HG03025 (cell line): ENCODE data around the gene ACVR1C.
"Not testable (repeated sequence)": the region's sequence is repeated elsewhere in the genome, so short reads cannot be mapped to it uniquely, and the experiment has no call there.

Experiments
- ATAC-seq: cut with Tn5 transposase; IDR thresholded peaks from one replicate; pipeline ENCODE4 v1.9.1; 2021; ENCODE audit warnings: mild to moderate bottlenecking, moderate library complexity; ENCODE audit not compliant: unreplicated experiment, low FRiP score

The ACVR1C gene

DNA sequence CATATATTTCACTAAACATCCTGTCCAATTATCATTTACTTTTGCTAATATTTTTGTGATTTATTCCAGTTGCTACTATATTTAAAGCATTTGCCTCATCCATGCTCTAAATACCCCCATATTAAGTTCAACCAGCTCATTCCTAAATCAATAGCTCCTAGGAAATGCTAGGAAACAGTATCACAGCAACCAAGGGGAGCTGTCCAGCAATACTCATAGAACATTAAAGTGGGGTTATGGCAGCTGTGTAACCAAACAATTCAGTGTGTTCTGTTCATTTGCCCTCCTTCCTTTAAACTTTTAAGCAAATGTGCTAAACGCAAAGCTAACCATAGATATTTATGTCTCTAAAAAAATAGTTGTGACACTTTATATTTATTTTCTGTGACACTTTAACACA, 41.1 kb downstream of the ACVR1C start:
- no peak for ATAC-seq

DNA sequence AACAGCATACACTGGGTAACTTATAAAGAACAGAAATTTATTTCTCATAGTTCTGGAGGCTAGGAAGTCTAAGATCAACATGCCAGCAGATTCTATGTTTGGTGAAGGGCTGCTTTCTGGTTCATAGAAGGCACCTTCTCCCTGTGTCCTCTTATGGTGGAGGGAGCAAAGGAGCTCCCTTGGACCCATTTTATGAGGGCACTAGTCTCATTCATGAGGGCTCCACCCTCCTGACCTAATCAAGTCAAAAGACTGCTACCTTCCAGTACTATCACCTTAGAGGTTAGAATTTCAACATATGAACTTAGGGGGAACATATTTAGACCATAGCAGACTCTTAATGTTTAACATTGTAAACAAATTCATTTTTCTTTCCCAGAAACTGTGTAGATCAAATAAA, 54.5 kb downstream of the ACVR1C start:
- ATAC-seq: no peak

DNA sequence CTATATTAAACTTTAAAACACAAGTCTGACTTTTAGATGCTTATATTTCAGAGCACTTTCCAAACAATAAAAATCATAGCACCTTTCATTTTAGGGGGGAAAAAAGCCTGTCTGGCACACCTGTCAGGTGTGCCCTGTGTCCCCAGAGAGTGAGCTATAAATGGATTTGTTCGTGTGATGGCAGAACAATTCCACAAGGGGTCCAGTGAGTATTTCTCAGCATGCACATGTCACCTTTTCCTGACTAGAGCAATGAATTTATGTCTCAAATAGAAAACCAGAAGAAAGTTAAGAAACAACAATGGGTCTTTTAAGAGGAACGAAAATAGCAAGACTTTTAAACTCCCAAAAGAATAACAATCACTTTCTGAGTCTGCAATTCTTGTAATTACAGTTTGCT, 55.9 kb downstream of the ACVR1C start:
- ATAC-seq: peak; percentile 49

DNA sequence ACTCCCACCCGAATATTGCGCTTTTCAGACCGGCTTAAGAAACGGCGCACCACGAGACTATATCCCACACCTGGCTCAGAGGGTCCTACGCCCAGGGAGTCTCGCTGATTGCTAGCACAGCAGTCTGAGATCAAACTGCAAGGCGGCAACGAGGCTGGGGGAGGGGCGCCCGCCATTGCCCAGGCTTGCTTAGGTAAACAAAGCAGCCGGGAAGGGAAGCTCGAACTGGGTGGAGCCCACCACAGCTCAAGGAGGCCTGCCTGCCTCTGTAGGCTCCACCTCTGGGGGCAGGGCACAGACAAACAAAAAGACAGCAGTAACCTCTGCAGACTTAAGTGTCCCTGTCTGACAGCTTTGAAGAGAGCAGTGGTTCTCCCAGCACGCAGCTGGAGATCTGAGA, 62.0 kb downstream of the ACVR1C start:
- ATAC-seq: not testable (repeated sequence)

DNA sequence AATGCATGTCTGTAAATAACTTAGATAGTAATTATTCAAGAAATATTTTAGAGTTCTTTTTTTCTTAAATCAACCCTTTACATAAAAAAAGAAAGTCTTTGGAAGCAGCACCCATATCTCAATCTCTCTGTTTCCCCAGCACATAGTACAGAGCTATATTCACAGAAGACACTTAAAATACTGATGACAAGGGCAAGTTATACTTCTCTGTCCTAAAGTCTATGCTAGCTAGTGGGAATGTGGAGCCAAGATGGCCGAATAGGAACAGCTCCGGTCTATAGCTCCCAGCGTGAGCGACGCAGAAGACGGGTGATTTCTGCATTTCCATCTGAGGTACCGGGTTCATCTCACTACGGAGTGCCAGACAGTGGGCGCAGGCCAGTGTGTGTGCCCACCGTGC, 62.6 kb downstream of the ACVR1C start:
- ATAC-seq: not testable (repeated sequence)

DNA sequence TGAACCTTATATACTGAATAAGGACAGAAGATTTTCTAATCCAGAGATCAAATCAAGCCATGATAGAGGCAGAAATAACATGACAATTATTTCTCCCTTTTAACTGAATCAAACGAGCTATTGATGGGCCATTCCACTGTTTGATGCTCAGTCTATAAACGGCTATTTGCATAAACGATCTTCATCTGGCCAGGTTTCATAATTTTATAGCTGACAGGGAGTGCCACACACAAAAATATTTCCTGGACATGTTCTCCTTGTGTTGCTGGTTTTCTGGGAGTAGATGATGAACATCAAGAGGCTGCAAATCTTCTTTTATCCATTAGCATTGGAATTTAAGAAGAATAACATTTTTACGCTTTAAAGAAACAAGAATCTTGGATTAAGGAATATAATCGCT, 63.1 kb downstream of the ACVR1C start:
- ATAC-seq: no peak

DNA sequence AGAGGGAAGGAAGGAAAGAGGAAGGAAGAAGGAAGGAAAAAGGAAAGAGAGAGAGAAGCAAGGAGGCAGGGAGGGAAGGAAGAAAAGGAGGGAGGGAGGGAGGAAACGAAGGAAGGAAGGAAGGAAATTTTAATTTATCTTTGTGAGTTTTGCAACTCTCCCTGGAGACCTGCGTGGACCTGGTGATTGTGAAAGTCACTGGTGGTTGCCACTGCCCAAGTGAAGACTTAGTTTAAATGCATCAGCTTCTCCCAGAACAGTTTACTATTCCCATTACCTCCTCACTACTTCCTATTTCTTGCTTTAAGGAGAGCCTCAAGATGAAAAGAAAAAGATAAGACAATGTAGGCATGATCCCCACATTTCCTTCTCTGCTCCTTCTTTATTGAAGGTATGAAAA, 68.8 kb downstream of the ACVR1C start:
- ATAC-seq: no peak

DNA sequence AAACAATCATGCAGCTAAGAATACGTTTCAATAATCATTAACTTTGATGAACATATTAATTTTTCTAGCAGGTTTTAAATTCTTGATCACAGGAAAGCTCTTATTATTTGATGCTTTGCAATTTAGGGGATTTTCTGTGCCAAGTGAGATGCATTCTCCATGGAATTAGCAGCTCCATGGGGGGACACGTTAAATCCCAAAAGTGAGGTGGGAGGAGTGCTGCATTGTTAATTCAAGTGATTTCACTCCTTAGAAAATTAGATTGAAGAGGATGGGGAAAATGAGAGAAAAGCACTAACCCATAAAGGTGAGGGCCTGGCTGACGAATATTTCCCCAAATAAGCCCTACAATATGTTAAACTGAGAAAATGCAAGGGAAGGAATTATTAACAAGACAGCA, 69.2 kb downstream of the ACVR1C start:
- no peak for ATAC-seq

DNA sequence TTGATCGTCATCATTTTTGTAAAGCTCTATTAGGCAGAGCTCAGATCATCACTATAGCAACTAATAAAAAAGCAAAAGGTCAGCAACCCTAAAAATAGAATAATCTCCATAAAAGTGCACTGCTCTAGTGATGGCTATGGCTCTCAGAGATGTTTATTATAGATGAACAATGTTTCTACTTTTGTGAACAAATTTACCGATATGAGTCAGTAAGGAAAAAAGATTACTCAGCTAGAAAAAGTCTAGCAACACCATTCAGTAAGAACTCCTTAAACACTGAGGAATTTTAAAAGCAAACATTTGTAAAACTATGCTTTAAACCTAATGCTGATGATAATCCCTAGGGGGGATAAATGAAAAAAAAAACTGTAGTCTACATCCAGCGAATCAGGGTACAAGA, 69.6 kb downstream of the ACVR1C start:
- ATAC-seq: no peak

DNA sequence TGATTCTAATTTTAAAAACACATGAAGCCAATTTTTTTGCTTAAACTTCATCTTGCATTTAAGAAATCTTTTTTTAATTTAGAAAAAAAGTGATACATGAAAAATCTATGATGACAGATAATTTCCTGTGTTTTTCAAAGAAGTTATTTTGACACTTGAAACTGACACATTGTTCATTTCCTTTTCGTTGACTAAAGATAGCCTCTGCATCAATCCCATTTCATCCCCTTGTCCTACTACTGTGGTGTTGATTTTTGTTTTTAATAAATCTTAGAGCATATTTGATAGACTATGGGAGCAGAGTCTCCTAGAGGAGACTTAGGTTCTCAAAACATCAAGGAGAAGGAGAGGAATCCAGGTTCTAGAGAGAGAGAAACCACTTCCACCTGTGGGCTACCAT, 70.9 kb downstream of the ACVR1C start:
- ATAC-seq: no peak

DNA sequence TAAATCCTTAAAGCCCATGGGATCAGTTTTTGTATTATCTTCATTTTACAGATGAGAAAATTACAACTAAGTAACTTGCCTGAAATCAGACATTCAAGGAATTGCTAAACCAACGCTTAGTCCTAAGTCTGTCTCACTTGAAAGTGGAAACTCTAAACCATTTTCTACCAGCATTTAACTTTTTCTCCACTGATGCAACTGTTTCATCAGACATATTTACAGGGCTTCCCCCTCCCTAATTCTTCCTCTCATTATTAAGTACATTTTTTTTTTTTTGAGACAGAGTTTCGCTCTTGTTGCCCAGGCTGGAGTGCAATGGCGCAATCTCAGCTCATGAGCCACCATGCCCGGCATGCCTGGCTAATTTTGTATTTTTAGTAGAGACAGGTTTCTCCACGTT, 88.6 kb downstream of the ACVR1C start:
- ATAC-seq: no peak

DNA sequence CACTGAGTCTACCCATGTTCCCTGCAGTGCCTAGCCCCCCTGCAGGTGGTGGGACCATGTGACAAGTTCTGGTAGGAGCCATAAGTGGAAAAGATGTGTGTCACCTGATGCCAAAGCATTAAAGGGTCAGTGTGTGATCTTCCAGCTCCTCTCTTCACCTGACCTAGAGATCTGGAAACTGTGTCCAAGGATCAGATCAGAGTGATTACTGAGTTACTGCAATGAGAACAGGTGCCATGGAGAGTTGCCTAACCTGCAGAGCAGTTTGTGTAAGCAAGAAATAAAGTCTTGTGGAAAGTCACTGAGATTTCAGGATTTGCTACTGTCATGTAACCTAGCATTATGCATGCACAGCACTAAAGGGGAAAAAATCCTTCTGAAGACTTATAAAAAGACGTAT, 90.6 kb downstream of the ACVR1C start:
- ATAC-seq: no peak

DNA sequence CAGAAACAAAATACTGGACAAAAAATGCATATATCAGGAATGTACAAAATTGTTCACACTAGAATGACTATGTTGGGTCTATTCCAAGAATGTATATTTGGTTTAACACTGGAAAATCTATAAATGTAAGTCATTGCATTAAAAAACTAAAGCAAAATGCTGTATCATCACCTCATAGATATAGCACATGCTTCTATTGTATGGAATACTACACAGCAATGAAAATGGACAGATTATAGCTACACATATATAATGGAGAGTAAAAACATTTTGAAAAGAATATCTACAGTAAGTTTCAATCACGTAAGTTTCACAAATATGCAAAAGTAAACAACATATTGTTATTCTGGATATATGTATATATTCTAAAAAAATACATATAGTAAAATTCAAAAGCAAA, 91.8 kb downstream of the ACVR1C start:
- ATAC-seq: no peak

DNA sequence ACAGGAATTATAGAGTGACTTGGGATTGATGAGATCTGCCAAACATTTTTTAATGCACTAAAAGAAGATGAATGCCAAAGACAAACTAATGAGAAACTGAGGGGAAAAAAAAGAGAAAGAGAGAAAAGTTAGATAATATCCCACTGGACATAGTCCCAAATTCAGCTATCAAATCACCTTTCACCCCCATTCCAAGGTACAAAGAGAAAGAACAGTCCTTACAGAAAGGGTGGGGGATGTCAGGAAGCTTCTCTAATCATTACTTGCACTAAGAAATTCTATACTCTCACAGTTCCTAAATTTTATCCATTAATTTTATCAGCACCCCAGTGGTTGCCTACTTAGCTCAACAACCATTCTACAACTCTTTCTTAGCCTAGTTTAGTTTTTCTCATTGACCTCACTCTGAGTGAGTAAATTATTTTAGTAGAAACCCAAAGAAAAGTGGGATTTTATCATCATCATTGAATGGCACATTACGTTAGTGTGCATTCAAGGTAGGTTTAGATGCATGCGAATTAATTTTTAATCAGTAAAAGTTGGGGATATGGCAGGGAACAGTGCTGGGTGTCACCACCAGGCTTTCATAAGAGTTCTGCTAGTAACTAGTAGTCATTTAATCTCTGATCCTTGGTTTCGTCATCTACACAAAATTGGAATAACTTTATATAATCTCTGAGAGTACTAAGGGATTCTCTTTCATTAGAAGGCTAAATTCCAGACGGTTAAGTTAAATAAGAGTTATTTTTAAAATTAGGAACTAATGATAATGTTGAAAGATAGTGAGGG, 99.5 kb downstream of the ACVR1C start:
- no peak for ATAC-seq

DNA sequence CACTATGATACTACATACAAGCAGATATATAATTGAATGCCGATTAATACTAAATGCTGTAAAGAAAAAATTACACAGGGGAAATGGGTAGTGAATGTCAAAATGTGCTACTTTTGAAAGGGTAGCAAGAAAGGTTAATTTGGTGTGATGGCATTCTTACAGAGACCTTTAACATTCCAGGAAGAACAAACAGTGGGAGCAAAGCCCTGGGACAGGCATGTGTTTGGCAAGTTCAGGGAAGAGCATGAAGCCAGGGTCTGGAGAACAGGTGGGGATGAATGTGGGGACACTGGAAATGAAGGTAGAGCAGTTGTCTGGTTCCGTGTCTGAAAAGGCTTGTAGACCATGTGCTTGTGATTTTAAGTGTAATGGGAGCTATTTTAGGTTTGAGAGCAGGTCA, 102.6 kb downstream of the ACVR1C start:
- ATAC-seq: no peak

DNA sequence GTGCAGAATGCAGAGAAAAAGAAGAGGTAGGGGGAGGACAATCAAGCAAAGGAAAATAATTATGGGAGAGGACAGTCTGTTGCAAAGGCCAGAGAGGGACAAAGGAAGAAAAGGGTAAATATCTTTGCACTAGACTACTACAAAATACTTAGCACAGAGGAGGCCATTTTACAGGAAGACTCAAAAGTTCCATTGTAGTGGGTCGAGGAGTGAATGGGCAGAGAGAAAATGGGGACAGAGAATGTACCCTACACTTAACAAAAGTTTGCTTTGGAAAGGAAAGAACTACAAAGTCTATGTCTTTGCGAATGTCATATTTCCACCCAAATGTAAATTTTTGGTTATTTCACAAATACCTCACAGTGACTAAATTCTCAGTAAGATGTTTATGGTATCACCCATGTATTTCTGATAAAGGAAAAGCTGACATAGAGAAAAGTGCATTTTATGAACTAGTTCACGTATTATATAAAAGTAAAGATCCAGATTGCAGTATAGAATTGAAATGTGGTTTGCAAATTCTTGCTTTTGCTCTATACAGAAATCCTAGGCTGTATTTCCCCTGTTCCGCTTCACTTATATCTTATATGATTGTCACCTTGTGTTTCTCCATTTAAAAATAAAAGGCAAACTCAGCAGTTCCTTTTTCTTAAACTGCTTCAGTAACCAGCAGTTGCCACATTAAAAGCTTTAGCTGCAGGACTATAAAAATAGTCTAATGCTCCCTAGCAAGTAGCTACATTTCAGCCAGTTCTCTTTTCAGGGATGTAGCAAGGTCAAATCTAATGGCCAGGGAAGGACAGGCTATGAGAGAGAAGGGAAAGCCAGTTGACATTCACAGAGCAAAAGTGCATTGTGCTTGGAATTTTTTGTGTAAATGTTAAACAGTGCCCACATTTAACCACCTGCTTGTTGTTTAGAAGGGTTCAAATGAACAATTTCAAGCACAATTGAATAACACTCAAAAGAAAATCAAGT, 105.1 kb downstream of the ACVR1C start:
- no peak for ATAC-seq

DNA sequence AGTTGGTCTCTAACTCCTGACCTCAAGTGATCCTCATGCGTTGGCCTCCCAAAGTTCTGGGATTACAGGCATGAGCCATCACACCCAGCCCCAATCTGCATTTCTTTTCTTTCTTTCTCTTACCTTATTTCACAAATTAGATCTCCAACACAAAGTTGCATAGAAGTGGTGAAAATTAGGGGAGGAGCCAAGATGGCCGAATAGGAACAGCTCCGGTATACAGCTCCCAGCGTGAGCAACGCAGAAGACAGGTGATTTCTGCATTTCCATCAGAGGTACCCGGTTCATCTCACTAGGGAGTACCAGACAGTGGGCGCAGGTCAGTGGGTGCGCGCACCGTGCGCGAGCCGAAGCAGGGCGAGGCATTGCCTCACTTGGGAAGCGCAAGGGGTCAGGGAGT, 113.7 kb downstream of the ACVR1C start:
- not testable (repeated sequence) for ATAC-seq

DNA sequence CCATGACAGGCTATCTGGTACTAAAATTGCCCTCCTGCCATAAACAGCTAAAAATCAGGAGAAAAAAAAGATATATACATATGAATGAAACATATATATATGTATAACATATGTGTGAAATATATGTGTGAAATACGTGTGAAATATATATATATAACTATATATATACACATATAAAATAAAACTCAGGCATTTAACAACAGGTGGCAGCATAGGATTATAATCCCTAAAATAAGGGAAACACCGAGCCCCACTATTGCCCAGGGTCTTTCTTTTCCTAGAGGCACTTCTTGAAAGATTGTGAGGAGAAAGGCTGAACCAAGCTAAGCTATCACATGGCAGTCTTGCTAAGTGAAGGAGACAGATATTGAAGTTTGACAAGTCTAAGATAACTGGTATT, 118.9 kb downstream of the ACVR1C start:
- no peak for ATAC-seq

DNA sequence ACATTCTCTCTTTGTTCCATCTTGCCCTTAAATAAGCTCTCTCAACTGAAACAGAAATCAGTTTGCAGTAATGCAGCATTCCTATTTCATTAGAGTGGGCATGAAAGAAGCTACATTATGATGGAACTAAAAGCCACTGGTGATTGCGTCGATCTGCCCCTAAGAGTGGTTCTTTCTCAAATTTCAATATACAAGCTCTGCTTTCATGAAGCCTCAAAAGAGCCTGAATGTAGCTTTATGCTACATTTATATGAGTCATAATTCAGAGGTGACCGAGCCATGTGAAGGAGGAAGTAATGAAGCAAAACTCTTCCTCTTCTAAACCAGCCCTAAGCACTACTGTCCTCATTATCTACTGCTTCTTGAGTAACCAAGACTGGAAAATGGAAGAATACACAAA, 120.0 kb downstream of the ACVR1C start:
- ATAC-seq: no peak

DNA sequence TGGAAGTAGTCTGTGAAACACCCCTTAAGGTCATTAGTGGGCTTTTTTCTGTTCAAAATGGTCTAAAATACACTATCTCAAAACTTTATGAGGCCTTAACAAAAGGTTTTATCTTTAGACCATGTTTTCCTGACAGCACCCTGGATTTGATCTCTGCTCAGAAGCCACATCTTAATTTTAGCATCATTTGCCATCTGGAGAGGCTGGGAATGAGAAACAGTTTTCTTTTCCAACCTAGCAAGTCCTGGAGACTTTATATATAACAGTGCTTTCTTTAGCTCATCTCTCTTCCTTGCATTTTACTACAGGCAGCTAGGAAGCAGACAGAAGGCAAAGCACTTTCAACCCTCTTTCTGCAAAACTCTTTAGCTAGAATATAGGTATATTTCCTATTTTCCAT, 122.1 kb downstream of the ACVR1C start:
- ATAC-seq: no peak

DNA sequence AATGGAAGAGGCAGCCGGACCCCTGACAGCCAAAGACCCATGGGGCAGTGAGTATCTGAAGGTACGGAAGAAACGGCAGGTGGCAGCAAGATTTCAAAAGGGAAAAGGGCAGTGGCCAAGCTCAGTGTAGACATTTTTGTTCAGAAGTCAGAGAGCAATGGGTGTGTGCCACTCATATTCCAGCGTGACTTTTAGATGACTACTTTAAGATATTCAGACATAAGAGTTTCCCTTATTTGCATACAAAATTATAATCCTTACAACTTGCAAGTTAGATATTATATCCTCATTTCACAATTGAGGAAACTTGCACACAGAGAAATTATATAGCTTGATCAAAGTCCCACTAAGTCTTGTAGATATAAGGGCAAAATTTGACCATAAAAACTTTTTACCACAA, 124.0 kb downstream of the ACVR1C start:
- ATAC-seq: no peak

DNA sequence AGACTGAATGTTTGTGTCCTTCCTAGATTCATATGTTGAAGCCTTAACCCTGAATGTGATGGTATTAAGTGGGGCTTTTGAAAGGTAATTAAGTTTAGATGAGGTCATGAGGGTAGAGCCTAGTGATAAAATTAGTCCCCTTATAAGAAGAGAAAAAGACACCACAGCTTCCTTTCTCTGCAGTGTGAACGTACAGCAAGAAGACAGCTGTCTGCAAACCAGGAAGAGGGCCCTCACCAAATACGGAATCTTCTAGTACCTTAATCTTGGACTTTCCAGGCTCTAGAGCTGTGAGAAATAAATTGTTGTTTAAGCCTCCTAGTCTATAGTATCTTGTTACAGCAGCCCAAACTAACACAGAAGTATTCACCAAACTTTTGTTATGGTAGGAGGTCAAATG, 127.6 kb downstream of the ACVR1C start:
- no peak for ATAC-seq
